GM11168 (cell line): ENCODE results near the gene RHBDD2.
"Not testable (repeated sequence)": the region's sequence is repeated elsewhere in the genome, so short reads cannot be mapped to it uniquely, and the experiment has no call there.

Experiments
- in situ Hi-C: fragments of 300-500 bp; cut with MboI; formaldehyde crosslinking; loops from one replicate; pipeline ENCODE4 v1.12.0; 2022; ENCODE audit warnings: low sequenced_read_pairs; ENCODE audit not compliant: unreplicated experiment

The RHBDD2 gene

DNA sequence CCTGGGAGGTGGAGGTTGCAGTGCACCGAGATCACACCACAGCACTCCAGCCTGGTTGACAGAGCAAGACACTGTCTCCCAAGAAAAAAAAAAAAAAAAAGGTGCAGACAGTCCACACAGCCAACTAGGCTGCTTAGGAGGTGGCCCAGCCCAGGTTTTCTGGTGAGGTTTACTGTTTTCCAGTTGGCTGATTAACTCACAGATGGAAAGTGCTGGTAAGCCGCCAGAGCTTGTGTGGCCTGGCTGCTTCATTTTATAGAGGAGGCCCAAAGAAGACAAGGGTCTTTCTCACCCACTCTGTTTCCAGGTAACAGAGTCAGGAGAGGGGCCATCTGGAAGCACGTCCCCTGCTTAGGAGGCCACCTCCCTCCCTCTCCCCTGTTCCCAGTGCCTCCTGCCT is 6.2 kb downstream of the RHBDD2 start:
- in situ Hi-C loops: no loop called here

DNA sequence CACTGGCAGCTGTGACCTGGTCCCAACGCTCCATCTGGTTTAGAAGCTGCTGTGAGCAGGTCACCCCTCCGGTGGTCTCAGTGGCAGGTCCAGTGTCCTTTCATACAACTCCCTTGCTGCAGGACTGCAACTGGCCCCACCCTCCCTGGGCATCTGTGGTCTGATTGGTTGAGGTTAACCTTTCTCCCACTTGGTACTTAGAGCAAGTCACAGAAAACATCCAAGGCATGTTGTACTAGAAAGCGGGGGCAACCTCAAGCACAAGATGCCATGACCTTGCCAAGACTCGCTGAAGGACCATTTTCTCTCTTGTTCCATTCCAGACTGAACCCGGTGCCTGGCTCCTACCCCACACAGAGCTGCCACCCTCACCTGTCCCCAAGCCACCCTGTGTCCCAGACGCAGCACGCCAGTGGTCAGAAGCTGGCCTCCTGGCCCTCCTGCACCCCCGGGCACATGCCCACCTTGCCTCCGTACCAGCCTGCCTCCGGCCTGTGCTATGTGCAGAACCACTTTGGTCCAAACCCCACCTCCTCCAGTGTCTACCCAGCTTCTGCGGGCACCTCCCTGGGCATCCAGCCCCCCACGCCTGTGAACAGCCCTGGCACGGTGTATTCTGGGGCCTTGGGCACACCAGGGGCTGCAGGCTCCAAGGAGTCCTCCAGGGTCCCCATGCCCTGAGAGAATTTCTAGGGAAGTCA is 9.0 kb downstream of the RHBDD2 start:
- in situ Hi-C loops: no loop called here

DNA sequence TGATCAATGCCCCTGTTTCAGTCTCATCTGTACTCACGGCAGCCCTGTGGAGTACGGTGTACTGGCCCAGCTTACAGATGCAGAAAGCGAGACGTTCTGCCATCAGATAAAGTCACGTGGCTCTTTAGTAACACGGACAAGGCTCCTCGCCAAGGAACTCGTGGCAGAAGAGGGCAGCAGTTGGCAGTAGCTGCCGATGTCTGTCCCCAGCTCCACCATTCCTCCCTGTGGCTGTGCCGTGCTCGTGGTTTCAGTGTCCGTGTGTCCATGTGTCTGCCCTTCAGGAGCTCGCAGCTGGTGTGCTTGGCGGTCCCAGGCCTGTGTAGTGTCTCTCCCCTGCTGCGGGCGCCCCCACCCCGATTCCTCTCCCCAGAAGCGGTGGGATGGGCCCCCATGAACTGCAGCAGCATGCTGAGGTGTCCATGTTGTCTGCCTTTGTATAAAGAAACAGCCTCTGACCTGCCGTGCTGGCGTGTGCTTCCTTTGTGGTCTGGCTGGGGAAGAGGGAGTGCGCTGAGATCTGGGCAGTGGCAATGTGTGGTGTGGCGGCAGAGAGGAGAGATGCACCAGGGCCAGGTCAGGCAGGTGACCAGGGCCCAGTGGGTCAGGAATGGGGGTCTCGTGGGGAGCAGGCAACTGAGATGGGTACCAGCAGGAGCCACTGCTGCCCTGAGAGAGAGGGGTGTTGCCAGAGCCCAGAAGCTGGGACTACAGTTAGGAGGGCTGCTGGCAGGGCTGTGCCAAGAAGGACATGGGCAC is 9.8 kb downstream of the RHBDD2 start:
- in situ Hi-C loops: no loop called here

DNA sequence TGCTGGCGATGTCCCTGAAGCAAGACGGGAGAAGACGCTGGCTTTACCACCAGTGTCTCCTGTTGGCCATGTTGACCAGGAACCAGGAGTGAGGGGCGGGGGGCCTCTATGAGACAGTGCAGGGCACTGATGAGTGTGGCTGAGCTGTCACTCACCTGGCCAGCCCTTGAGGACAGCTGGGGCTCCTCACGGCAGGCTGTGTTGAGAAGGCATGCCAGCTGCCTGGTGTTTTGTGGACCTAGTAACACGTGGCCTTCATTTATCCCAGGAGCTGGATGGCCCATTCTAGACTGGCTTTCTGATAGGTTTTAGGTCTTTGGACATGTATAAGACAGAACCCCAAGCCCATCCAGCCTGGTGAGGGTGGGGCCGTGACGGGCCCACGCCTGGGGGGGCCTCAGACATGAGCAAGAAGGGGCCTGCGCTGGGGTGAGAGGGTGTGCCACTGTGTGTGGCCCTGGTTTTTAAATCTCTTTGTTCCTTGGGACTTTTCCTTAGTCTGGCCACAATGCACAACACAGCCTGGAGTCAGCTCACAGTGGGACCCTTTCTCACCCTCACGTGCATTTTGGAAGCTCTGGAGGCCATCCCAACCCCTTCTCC is 10.5 kb downstream of the RHBDD2 start:
- in situ Hi-C loops: no loop called here

DNA sequence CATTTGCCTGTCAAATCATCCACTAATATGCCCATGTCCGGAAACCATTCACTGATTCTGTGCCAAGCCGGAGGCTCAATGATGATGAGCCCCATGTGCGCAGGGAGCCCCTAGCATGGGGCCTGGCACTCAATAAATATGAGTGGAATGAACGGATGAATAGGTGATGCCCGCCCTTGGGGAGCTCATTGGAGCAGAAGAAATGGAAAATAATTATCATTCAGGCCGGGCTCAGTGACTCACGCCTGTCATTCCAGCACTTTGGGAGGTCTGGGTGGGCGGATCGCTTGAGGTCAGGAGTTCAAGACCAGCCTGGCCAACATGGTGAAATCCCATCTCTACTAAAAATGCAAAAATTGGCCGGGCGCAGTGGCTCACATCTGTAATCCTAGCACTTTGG is 11.0 kb downstream of the RHBDD2 start:
- in situ Hi-C loops: no loop called here

DNA sequence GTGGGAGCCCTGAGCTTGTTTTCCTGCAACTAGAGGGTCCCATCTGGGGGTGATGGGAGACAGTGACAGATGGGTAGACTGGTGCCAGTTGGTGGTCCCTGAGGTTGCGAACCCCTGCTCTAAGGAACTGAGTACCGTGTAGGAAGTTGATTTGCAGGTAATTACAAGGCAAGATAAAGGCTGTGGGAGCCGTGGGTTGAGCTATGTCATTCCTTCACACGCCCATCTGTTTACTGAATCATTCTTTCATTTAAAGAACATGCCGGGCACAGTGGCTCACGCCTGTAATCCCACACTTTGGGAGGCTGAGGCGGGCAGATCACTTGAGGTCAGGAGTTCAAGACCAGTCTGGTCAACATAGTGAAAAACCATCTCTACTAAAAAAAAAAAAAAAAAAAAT is 12.4 kb downstream of the RHBDD2 start:
- in situ Hi-C loops: not testable (repeated sequence)

DNA sequence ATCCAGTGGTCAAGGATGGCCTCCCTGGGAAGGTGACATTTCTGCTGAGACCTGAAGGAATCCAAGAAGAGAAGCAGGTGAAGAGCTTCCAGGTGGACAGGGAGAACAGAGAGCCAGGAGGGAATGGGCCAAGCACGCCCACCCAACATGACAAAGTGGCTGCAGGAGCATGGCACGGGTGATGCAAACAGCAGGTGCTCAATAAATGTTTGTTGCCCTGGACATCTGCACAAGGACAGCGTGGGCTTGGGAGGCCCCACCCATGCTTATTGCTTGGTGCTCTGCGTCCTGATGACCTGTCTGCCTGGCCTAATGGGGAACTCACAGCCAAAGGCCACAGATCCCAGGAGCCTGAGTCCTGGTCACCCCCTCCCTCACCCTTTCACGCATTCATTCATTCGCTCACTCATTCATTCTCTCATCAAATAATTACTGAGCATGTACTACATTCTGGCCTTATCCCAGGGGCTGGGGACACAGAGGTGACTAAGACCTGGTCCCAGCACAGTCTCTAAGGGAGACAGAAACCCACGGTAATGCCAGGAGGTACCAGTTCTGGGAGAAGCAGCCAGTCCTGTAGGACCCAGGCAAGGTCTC is 13.1 kb downstream of the RHBDD2 start:
- in situ Hi-C loops: no loop called here

DNA sequence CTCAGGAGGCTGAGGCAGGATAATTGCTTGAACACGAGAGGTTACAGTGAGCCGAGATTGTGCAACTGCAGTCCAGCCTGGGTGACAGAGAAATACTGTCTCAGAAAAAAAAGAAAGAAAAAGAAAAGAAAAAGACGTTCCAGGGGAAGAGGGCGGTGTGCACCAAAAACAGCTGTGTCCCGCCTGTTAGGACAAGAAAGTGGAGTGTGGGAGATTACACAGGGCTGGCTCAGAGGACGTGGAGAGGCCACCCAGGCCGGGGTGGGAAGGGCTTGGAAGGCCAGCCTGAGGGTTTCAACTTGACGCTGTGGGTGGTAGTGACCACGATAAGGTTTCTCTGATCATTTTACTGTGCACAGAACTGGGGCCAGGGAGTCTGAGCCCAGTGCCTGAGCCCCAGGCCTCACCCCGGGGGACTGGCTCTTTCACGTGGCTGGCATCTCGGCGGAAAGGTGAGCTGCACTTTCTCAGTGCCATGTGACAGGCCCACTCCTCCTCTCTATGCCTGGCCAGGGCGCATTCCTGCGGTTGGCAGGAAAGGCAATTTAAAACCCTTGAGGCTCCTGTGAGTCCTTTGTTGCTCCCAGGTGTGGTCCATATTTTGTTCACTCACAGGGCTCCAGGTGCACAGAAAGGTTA is 13.9 kb downstream of the RHBDD2 start:
- in situ Hi-C loops: no loop called here

DNA sequence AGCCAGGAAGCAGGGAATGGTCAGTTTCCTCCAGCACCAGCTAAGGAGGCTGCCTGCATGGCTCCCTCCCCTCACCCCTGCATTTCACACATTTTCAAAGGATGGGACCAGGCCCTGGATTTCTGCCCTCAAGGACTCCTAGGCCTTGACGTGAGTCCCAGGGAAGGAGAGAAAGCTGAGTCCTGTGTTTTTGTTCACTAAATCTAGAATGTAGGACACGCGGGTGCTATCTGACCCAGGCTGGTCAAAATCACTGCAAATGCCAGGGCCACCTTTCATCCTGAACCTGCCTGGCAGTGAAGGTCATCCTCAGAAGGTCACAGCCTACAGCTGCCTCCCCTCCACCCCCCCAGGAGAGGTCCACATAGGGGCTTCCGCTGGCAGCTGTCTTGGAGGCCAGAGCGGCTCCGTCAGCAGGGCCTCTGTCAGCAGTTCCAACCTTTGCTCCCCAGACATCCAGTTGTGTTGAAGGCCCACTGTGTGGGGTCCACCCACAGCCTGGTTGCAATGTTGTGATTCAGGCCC is 18.0 kb downstream of the RHBDD2 start:
- in situ Hi-C loops: no loop called here

DNA sequence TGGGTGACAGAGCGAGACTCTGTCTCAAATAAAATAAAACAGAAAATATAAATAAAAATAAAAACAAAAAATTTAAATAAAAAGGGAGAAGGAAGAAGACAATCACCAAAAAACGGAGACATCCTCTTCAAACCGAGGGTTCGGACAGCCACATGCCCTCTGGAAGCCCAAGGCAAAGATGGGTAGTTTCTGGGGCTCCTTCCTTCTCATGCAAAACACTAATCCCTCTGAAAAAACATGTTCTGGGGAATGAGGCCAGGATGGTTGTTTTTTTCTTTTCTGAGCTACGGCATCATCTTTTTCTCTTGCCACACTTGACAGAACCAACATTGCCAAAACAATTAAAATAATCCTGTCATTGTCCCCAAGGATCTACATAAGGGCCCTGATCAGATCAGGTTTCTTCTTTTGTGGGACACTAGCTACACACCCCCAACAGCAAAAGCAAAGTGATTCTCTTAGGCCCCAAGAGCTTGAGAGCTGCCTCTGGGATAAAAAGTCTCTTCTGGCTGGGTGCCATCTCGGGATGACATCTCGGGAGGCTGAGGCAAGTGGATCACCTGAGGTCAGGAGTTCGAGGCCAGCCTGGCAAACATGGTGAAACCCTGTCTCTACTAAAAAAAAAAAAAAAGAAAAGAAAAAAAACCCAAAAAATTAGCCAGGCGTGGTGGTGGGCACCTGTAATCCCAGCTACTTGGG is 21.9 kb downstream of the RHBDD2 start:
- in situ Hi-C loops: no loop called here

DNA sequence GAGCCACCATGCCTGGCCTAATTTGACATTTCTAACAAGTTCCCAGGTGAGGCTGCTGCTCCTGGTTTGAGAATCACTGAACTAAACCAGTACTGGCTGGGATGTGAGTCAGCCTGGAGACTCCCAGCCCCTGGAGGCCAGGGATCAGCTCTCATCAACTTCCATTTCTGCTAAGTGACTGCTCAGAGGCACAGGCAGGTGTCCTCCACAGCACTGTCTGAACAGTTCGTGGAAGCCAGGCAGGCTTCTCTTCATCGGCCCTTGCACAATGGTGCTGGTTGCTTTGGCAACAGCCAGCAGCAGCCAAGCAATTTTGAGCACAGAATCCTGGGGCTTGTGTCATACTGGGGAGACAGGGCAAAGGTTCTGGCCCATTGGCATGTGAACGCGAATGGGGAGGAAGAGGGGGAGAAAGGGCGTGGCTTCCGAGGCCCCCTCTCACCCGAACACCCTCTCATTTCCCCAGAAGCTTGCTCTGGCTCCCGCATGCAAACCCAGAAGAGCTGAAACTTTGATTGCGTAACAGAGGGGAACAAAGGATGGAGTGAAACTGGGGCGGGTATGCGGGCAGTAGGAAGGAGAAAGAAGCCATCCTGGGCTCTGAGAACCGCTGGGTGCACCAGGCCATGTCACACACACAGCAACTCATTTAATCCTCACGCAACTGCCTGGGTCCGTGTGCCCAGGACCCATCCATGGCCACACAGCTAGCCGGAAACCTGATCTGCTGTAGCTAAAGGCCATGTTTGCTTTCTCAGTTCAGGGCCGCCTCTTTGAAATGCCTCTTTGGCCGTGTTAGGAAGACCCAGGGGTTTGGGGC is 27.2 kb downstream of the RHBDD2 start:
- in situ Hi-C loops: no loop called here

DNA sequence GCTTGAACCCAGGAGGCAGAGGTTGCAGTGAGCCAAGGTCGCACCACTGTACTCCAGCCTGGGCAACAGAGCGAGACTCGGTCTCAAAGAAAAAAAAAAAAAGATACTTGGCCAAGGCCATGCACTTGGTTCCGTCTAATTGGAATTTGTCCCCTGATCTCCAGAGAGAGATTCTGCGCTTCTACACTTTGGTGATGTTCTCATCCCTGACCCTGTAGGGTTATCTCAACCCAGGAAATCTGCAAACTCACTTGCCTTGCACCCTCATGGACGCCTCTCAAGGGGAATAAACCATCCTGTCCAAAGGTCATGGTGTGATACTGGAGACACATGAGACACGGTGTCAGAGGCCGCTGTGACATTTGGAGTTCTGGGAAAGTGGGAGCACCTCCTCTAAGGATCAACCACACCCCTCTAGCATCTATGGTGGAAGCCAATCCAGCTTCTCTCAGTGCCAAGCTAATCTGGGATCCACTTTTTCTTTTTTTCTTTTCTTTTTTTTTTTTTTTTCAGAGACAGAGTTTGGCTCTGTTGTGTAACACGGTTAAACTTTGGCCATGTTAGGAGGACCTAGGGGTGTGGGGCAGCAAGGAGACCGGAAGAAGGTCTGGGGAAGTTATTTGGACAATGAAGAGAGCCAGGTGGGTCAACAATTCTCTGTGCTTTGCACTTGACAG is 28.3 kb downstream of the RHBDD2 start:
- in situ Hi-C loops: no loop called here

DNA sequence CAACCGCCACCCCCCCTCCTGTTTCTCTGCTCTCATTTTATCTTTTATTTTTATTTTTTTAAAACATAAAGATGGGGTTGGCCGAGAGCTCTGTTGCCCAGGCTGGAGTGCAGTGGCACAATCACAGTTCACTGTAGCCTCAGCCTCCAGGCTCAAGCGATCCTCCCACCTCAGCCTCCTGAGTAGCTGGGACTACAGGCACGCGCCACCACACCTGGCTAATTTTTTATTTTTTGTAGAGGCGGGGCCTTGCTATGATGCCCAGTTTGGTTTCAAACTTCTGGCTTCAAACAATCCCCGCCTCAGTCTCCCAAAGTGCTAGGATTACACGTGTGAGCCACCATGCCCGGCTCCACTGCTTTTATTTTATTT is 28.8 kb downstream of the RHBDD2 start:
- in situ Hi-C loops: not testable (repeated sequence)

DNA sequence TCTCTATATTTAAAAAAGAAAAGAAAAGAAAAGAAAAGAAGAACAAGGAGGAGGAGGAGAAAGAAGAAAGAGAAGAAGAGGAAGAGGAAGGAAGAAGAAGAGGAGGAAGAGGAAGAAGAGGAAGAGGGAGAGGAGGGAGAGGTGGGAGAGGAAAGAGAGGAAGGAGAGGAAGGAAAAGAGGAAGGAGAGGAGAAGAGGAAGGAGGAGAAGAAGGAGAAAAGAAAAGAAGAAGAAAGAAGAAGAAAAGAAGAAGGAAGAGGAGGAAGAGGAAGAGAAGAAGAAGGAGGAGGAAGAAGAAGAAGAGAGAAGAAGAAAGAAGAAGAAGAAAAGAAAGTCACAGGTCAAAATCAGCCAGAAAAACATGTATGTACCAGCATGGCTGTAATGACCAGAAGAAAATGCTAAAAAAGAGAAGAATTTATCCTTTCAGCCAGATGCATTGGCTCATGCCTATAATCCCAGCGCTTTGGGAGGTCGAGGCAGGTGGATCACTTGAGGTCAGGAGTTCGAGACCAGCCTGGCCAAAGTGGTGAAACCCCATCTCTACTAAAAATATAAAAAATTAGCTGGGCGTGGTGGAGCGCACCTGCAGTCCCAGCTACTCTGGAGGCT is 30.8 kb downstream of the RHBDD2 start:
- in situ Hi-C loops: no loop called here

DNA sequence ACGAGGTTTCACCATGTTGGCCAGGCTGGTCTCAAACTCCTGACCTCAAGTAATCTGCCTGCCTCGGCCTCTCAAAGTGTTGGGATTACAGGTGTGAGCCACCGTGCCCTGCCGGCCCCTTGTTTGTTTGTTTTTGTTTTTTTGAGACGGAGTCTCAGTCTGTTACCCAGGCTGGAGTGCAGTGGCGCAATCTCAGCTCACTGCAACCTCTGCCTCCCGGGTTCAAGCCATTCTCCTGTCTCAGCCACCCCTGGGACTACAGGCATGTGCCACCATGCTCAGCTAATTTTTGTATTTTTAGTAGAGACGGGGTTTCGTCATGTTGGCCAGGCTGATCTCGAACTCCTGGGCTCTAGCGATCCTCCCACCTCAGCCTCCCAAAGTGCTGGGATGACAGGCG is 32.4 kb downstream of the RHBDD2 start:
- in situ Hi-C loops: not testable (repeated sequence)

DNA sequence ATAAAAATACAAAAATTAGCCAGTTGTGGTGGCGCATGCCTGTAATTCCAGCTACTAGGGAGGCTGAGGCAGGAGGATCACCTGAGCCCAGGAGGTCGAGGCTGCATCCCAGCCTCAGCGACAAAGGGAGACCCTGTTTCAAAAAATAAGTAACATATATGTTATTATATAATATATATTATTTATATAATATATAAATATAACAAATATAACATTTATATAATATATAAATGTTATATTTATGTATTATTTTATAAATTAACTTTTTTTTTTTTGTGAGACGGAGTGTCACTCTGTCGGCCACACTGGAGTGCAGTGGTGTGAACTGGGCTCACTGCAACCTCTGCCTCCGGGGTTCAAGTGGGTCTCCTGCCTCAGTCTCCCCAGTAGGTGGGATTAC is 34.6 kb downstream of the RHBDD2 start:
- in situ Hi-C loops: no loop called here

DNA sequence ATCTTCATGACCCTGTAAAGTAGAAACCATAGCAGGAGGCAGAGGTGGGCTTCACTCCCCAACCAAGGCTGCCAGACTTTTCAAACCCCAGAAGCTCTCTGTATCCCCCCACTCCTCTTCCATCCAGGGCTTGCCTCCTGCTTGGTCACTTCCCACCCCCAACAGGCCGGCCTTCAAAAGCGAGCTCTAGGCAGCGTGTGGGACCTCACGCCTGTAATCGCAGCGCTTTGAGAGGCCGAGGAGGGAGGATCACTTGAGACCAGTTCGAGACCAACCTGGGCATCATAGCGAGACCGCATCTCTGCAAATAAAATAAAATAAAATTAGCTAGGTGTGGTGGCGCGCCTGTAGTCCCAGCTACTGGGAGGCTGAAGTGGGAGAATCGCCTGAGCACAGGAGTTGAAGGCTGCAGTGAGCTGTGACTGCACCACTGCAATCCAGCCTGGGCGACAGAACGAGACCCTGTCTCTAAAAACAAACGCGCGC is 35.4 kb downstream of the RHBDD2 start:
- in situ Hi-C loops: no loop called here
